CD4-positive, CD25-positive, alpha-beta regulatory T cell (primary cell): ENCODE measurements around the gene GRIP2. TPM values are rescaled to one million over a fixed set of nuclear protein-coding genes. Genes with fewer than 3 reads are reported as not detected.

Experiments
- ATAC-seq, 2 donors: fragments of 150-1000 bp; cut with Tn5 transposase; one replicate each; pipeline ENCODE4 v1.10.0; 2021; ENCODE audit warnings: low read depth in 2 of 2, moderate number of reproducible peaks in 2 of 2, moderate library complexity in 1 of 2
- DNase-seq, 3 donors: peaks; one replicate each; pipeline versions ENCODE4 v3.0.0 to v3.0.0-alpha.2; 2012 to 2022; ENCODE audit warnings: mixed read lengths in 1 of 3
- H3K27ac ChIP-seq: one replicate; pipeline ENCODE4 v1.7.0; 2013; ENCODE audit warnings: mild to moderate bottlenecking, low read length; ENCODE audit not compliant: insufficient read depth, poor library complexity, severe bottlenecking
- H3K27me3 ChIP-seq: one replicate; pipeline ENCODE4 v1.7.0; 2013; ENCODE audit warnings: low read length; ENCODE audit not compliant: control insufficient read depth, insufficient read depth
- H3K36me3 ChIP-seq: one replicate; pipeline ENCODE4 v1.7.0; 2013; ENCODE audit warnings: mild to moderate bottlenecking, low read length, moderate library complexity; ENCODE audit not compliant: control insufficient read depth, insufficient read depth
- H3K4me1 ChIP-seq: 2 replicates; pipeline ENCODE4 v1.7.0; 2013; ENCODE audit warnings: mild to moderate bottlenecking, low read length; ENCODE audit not compliant: insufficient read depth, control insufficient read depth, poor library complexity, severe bottlenecking
- H3K4me3 ChIP-seq: one replicate; pipeline ENCODE4 v1.7.0; 2013; ENCODE audit warnings: low read depth, mild to moderate bottlenecking, low read length, moderate library complexity
- H3K9me3 ChIP-seq, 2 experiments: 1 replicate in 1 of 2; 2 replicates in 1 of 2; pipeline ENCODE4 v1.7.0; 2013; ENCODE audit warnings: low read length in 2 of 2, mild to moderate bottlenecking in 1 of 2, moderate library complexity in 1 of 2; ENCODE audit not compliant: control insufficient read depth in 2 of 2
- H3K27ac Mint-ChIP-seq, 3 donors: one replicate each; pipeline ENCODE4 v1.8.0; 2020 to 2022; ENCODE audit warnings: mild to moderate bottlenecking in 3 of 3, mixed read lengths in 3 of 3, moderate library complexity in 2 of 3
- H3K27me3 Mint-ChIP-seq: one replicate; pipeline ENCODE4 v1.8.0; 2022; ENCODE audit warnings: mild to moderate bottlenecking, mixed read lengths
- H3K36me3 Mint-ChIP-seq: one replicate; pipeline ENCODE4 v1.8.0; 2020; ENCODE audit warnings: mixed read lengths
- H3K4me1 Mint-ChIP-seq, 4 donors: one replicate each; pipeline ENCODE4 v1.8.0; 2020 to 2022; ENCODE audit warnings: mixed read lengths in 4 of 4, mild to moderate bottlenecking in 1 of 4
- H3K4me3 Mint-ChIP-seq, 4 donors: one replicate each; pipeline ENCODE4 v1.8.0; 2020 to 2022; ENCODE audit warnings: mild to moderate bottlenecking in 4 of 4, mixed read lengths in 4 of 4, moderate library complexity in 3 of 4
- H3K9me3 Mint-ChIP-seq, 7 donors: one replicate each; pipeline ENCODE4 v1.8.0; 2020 to 2022; ENCODE audit warnings: mixed read lengths in 7 of 7, mild to moderate bottlenecking in 3 of 7, moderate library complexity in 2 of 7
- polyA plus RNA-seq, 4 donors: library from polyadenylated mRNA; unstranded; fragments of 300-500 nt; fragmentation: Illumina TruSeq; gene quantifications; one replicate each; pipeline ENCODE4 v1.2.3, GENCODE V29; 2021
- total RNA-seq: library from RNA; stranded (reverse); gene quantifications from one replicate; pipeline ENCODE4 v1.2.3, GENCODE V29; 2022

GRIP2 gene
- total and polyA plus RNA-seq, 5 donors from 2014 or later: 0.18 TPM; not detected in 4

DNA sequence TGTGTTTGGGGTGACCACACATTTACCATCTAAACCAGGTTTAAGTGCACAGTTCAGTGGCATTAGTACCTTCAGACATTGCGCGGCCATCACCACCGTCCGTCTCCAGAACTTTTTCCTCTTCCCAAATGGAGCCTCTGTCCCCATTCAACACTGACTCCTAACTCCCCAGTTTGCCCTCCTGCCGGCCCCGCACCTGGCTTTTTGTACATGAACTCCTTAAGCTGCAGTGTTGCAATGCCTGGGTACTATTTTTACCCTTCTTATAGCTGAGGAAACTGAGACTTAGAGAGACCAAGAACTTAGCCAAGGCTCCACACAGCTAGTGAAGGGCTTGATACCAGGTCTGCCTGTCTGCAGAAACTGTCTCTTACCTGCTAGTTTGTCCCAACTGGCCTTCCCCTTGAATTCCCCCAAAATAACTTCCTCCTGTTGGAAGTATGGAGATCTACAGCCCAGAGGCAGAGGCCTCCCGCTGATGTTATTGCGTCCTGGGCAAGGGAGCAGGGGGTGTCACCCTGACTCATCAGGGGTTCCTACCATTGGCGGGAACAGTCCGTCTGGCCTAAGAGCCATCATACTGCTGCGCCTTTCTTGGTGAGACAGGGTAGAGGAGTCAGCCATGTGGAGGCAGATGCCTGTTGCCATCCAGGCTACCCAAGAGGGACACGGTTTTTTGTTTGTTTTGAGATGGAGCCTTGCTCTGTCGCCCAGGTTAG lies 65.6 kb downstream of the GRIP2 start:
- H3K36me3 ChIP-seq: peaks cover 86% of the 10 kb centered on the region
- Mint-ChIP-seq H3K27ac (no peak overlapping the region), H3K36me3 (peaks cover 30% of the 10 kb centered on the region)

GRCh38 chr3:14473411-14473891 lies 66.7 kb downstream of the GRIP2 start:
- Histone ChIP-seq H3K9me3 (no peaks in the 10 kb centered on the region), H3K27me3 (no peaks in the 10 kb centered on the region), H3K36me3 (peaks cover 86% of the 10 kb centered on the region), H3K27ac (no peak overlapping the region), H3K4me3 (no peak overlapping the region), H3K4me1 (no peaks in the 10 kb centered on the region)
- peak overlapping the region in 1 of 4 donors; percentile 21 for H3K4me3 Mint-ChIP-seq
- H3K27me3 Mint-ChIP-seq: no peaks in the 10 kb centered on the region
- H3K9me3 Mint-ChIP-seq: no peaks in the 10 kb centered on the region
- DNase-seq: no peak
- no peak for ATAC-seq
- peaks cover 0 to 2% (median 0%) of the 10 kb centered on the region in 4 donors for H3K4me1 Mint-ChIP-seq
- H3K27ac Mint-ChIP-seq: no peak overlapping the region
- H3K36me3 Mint-ChIP-seq: peaks cover 21% of the 10 kb centered on the region

More for the DNA sequence above, 65.6 kb downstream of the GRIP2 start:
- H3K9me3 ChIP-seq: no peaks in the 10 kb centered on the region
- no peaks in the 10 kb centered on the region for H3K27me3 Mint-ChIP-seq
- no peak for ATAC-seq
- H3K9me3 Mint-ChIP-seq: no peaks in the 10 kb centered on the region
- no peak overlapping the region for H3K4me3 ChIP-seq
- no peak for DNase-seq
- H3K27me3 ChIP-seq: no peaks in the 10 kb centered on the region
- no peaks in the 10 kb centered on the region for H3K4me1 ChIP-seq
- no peak overlapping the region for H3K4me3 Mint-ChIP-seq
- H3K4me1 Mint-ChIP-seq: peaks cover 0 to 2% (median 0%) of the 10 kb centered on the region in 4 donors
- H3K27ac ChIP-seq: no peak overlapping the region

DNA sequence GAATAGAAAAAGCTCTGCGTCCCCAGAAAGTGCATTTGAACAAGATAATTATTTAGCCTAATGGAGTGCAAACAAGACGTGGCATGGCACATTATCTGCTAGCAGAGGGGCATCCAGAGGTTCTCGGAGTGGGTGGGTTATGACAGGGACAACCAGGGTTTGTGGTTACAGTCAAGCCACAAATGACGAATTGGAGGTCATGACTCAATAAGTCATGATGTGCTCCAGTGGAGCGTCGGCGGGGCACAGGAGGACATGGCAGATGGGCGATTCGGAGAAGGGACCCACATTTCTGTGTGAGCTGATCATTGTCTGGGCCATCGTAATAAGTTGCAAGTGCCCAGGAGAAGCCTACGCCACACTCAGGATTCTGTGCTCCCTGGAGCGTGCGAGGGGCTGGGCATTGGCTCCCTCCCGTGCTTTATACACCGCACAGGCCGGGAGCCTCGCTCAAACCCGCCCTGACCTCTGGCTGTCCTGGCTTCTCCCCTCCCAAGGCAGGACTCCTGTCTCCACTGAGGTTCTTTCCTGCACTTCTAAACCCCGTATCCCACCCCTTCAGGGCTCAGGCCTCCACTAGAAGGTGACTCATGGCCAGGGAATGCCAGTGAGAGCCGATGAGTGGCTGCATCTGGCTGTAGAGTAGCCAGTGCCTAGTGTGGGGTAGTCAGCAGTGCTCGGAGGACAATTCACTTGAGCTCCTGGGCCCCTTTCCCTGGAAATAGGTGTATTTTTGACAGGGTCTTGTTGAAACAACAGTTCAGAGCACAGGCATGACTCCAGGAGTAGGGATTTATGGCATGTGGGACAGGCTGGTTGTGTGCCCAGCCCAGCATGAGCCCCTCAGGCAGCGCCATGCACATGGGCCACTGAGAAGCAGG lies 67.4 kb downstream of the GRIP2 start:
- H3K36me3 Mint-ChIP-seq: peaks cover 20% of the 10 kb centered on the region

DNA sequence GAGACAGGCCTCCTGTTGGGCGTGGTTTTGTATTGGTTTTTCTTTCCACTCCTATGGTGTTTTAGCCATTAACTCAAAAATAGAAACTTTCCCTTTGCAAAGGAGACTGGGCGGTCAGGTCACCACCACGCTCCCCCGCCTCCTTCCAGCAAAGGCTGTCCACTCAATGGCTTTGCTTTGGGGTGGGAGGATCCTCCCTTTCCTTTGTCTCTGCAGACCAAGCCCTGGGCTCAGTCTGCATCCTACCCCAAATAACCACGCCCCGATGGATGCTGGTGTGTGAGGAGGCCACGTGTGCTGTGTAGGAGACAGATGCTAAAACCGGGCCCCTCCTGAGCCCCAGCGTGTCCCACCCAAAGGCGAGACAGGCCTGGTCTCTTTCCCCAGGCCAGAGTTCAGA lies 68.5 kb downstream of the GRIP2 start:
- H3K4me1 Mint-ChIP-seq: peaks cover 0 to 2% (median 0%) of the 10 kb centered on the region in 4 donors
- H3K9me3 ChIP-seq: no peaks in the 10 kb centered on the region
- no peak for DNase-seq
- H3K4me1 ChIP-seq: no peaks in the 10 kb centered on the region
- H3K27me3 Mint-ChIP-seq: no peaks in the 10 kb centered on the region
- H3K4me3 ChIP-seq: no peak overlapping the region
- H3K27ac Mint-ChIP-seq: no peak overlapping the region
- ATAC-seq: no peak
- H3K27ac ChIP-seq: no peak overlapping the region
- peaks cover 24% of the 10 kb centered on the region for H3K36me3 Mint-ChIP-seq
- peaks cover 83% of the 10 kb centered on the region for H3K36me3 ChIP-seq
- H3K9me3 Mint-ChIP-seq: no peaks in the 10 kb centered on the region
- no peaks in the 10 kb centered on the region for H3K27me3 ChIP-seq
- no peak overlapping the region for H3K4me3 Mint-ChIP-seq

More for the DNA sequence above, 67.4 kb downstream of the GRIP2 start:
- Histone ChIP-seq H3K4me3 (no peak overlapping the region), H3K27me3 (no peaks in the 10 kb centered on the region), H3K4me1 (no peaks in the 10 kb centered on the region), H3K27ac (no peak overlapping the region), H3K36me3 (peaks cover 83% of the 10 kb centered on the region), H3K9me3 (no peaks in the 10 kb centered on the region)
- DNase-seq (no peak), ATAC-seq (no peak)
- Mint-ChIP-seq H3K4me3 (no peak overlapping the region), H3K4me1 (peaks cover 0 to 2% (median under 1%) of the 10 kb centered on the region in 4 donors), H3K9me3 (no peaks in the 10 kb centered on the region), H3K27me3 (no peaks in the 10 kb centered on the region), H3K27ac (no peak overlapping the region)

GRCh38 chr3:14471016-14471415 lies 69.1 kb downstream of the GRIP2 start:
- peaks cover 23% of the 10 kb centered on the region for H3K36me3 Mint-ChIP-seq
- Histone ChIP-seq H3K9me3 (no peaks in the 10 kb centered on the region), H3K36me3 (peaks cover 82% of the 10 kb centered on the region), H3K4me1 (no peaks in the 10 kb centered on the region), H3K27ac (no peak overlapping the region), H3K27me3 (no peaks in the 10 kb centered on the region), H3K4me3 (no peak overlapping the region)
- no peak for DNase-seq
- no peak for ATAC-seq
- no peaks in the 10 kb centered on the region for H3K27me3 Mint-ChIP-seq
- H3K27ac Mint-ChIP-seq: no peak overlapping the region
- H3K4me3 Mint-ChIP-seq: peak overlapping the region in 1 of 4 donors; percentile 10
- H3K4me1 Mint-ChIP-seq: peaks cover 0 to 2% (median 0%) of the 10 kb centered on the region in 4 donors
- H3K9me3 Mint-ChIP-seq: no peaks in the 10 kb centered on the region

GRCh38 chr3:14470461-14470860 lies 69.7 kb downstream of the GRIP2 start:
- ATAC-seq (no peak), DNase-seq (no peak)
- Histone ChIP-seq H3K36me3 (peaks cover 84% of the 10 kb centered on the region), H3K4me1 (no peaks in the 10 kb centered on the region), H3K4me3 (no peak overlapping the region), H3K27ac (no peak overlapping the region), H3K27me3 (no peaks in the 10 kb centered on the region), H3K9me3 (no peaks in the 10 kb centered on the region)
- H3K4me3 Mint-ChIP-seq: no peak overlapping the region
- H3K4me1 Mint-ChIP-seq: peaks cover 0 to 2% (median 0%) of the 10 kb centered on the region in 4 donors
- H3K9me3 Mint-ChIP-seq: no peaks in the 10 kb centered on the region
- peaks cover 21% of the 10 kb centered on the region for H3K36me3 Mint-ChIP-seq
- no peak overlapping the region for H3K27ac Mint-ChIP-seq
- H3K27me3 Mint-ChIP-seq: no peaks in the 10 kb centered on the region

- Histone ChIP-seq H3K4me3 (no peak overlapping the region), H3K27ac (no peak overlapping the region), H3K27me3 (no peaks in the 10 kb centered on the region), H3K36me3 (peaks cover 85% of the 10 kb centered on the region), H3K9me3 (no peaks in the 10 kb centered on the region), H3K4me1 (no peaks in the 10 kb centered on the region)
- Mint-ChIP-seq H3K27me3 (no peaks in the 10 kb centered on the region), H3K36me3 (peaks cover 16% of the 10 kb centered on the region), H3K27ac (no peak overlapping the region), H3K4me3 (no peak overlapping the region), H3K4me1 (peaks cover 0 to 2% (median 0%) of the 10 kb centered on the region in 4 donors), H3K9me3 (no peaks in the 10 kb centered on the region)
- ATAC-seq (no peak), DNase-seq (no peak)
Observed at GRCh38 chr3:14468621-14468981, 71.5 kb downstream of the GRIP2 start.
